RWPE2 (cell line): ENCODE results near the gene ATP2C1.

ENCODE experiments used
- ATAC-seq: fragments of 200-7000 bp; cut with Tn5 transposase; 3 replicates; pipeline ENCODE4 v1.9.1; 2021; ENCODE audit warnings: low read depth
- DNase-seq: peaks from one replicate; pipeline ENCODE4 v3.0.0-alpha.2; 2020; ENCODE audit warnings: low spot score
- H3K27ac ChIP-seq: fragments of 450-650 bp; 2 replicates; pipeline ENCODE4 v1.5.1; 2017; ENCODE audit warnings: mild to moderate bottlenecking; ENCODE audit not compliant: poor library complexity, severe bottlenecking
- H3K27me3 ChIP-seq: fragments of 250-450 bp; sonication (Bioruptor Pico); 2 replicates; pipeline ENCODE4 v1.5.1; 2021; ENCODE audit warnings: mild to moderate bottlenecking, moderate library complexity; ENCODE audit not compliant: insufficient read depth, poor library complexity, severe bottlenecking
- H3K36me3 ChIP-seq: fragments of 250-450 bp; sonication (Bioruptor Pico); 2 replicates; pipeline ENCODE4 v1.5.1; 2020; ENCODE audit warnings: low read depth, mild to moderate bottlenecking, moderate library complexity
- H3K4me1 ChIP-seq: fragments of 250-450 bp; sonication (Bioruptor Pico); 2 replicates; pipeline ENCODE4 v1.5.1; 2021; ENCODE audit warnings: mild to moderate bottlenecking, moderate library complexity; ENCODE audit not compliant: insufficient read depth, poor library complexity, severe bottlenecking
- H3K4me3 ChIP-seq: fragments of 250-450 bp; sonication (Bioruptor Pico); 2 replicates; pipeline ENCODE4 v1.5.1; 2021; ENCODE audit warnings: mild to moderate bottlenecking, moderate library complexity; ENCODE audit not compliant: severe bottlenecking
- H3K9me3 ChIP-seq: fragments of 250-450 bp; sonication (Bioruptor Pico); 2 replicates; pipeline ENCODE4 v1.5.1; 2021; ENCODE audit warnings: mild to moderate bottlenecking, moderate library complexity; ENCODE audit not compliant: severe bottlenecking
- TF ChIP-seq, protein P1 (sequence below): fragments of 450-650 bp; IDR thresholded peaks from one replicate; pipeline ENCODE4 v1.5.1; 2017; ENCODE audit warnings: mild to moderate bottlenecking, moderate library complexity; ENCODE audit not compliant: poor library complexity, severe bottlenecking

The ATP2C1 gene

DNA sequence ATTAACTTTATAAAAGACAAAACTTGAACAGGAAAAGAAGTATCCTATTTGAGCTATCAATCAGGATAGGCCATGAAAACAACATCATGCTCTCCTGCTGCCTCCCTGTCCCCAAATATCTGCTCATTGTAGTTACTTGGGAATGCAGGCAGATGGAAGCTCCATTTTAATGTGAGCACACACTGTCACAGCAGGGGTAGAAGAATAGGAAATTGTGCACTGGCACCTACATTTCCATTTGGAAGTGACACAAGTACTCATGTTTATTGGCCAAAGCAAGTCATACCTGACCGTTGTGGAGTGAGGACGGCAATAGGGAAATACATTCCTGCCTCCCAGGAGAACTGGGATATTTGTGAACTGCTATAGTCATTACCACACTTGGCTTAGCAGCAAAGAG is 80.3 kb downstream of the ATP2C1 start:
- Histone ChIP-seq H3K9me3 (no peaks in the 10 kb centered on the region), H3K36me3 (peaks cover 31% of the 10 kb centered on the region), H3K4me3 (no peak overlapping the region), H3K27me3 (no peaks in the 10 kb centered on the region), H3K27ac (peak overlapping the region; percentile 34), H3K4me1 (peaks cover 14% of the 10 kb centered on the region)
- DNase-seq (no peak), ATAC-seq (no peak)
- TF ChIP-seq, protein P1, sequence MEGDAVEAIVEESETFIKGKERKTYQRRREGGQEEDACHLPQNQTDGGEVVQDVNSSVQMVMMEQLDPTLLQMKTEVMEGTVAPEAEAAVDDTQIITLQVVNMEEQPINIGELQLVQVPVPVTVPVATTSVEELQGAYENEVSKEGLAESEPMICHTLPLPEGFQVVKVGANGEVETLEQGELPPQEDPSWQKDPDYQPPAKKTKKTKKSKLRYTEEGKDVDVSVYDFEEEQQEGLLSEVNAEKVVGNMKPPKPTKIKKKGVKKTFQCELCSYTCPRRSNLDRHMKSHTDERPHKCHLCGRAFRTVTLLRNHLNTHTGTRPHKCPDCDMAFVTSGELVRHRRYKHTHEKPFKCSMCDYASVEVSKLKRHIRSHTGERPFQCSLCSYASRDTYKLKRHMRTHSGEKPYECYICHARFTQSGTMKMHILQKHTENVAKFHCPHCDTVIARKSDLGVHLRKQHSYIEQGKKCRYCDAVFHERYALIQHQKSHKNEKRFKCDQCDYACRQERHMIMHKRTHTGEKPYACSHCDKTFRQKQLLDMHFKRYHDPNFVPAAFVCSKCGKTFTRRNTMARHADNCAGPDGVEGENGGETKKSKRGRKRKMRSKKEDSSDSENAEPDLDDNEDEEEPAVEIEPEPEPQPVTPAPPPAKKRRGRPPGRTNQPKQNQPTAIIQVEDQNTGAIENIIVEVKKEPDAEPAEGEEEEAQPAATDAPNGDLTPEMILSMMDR, result no peak

DNA sequence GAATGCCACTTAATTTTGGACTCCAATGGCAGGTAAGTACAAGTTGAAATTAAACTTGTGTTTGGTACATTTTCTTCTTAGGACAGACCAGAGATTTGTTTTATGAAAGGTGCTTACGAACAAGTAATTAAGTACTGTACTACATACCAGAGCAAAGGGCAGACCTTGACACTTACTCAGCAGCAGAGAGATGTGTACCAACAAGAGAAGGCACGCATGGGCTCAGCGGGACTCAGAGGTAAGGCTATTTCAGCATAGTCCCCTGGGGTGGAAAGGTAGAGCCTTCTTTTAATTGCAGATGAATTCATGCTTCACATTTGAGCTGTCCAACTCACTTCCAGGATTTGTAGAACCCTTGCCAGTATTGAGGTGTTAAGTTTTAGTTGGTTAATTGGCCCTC is 81.4 kb downstream of the ATP2C1 start:
- H3K27me3 ChIP-seq, result no peaks in the 10 kb centered on the region
- peak overlapping the region; percentile 34 for H3K27ac ChIP-seq
- H3K9me3 ChIP-seq, result no peaks in the 10 kb centered on the region
- TF ChIP-seq, protein P1, result no peak
- DNase-seq (peak; percentile 56), ATAC-seq (peak; percentile 95)
- peaks cover 32% of the 10 kb centered on the region for H3K36me3 ChIP-seq
- no peak overlapping the region for H3K4me3 ChIP-seq
- H3K4me1 ChIP-seq, result peaks cover 14% of the 10 kb centered on the region

DNA sequence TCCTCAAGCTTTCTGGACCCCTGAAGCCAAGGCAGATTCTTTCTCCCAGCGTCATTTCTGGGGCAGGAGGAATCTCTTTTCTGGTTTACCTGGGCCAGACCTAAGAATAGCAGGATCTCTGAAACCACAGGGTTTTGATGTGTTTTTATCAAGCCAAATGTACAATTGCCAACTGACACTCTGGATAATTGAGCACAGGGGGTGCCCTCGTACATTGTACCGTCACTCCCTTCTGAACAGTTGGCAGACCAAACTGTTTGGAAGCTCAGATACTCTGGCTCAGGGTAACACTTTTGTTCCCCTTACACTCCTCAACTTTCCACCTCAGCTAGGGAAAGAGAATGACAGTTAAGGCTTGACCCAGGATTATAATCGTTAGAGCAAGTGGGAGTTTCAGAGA is 82.8 kb downstream of the ATP2C1 start:
- Histone ChIP-seq H3K4me3 (no peak overlapping the region), H3K4me1 (peaks cover 14% of the 10 kb centered on the region), H3K27ac (no peak overlapping the region), H3K27me3 (no peaks in the 10 kb centered on the region), H3K9me3 (no peaks in the 10 kb centered on the region), H3K36me3 (peaks cover 40% of the 10 kb centered on the region)
- TF ChIP-seq, protein P1, result no peak
- DNase-seq (no peak), ATAC-seq (no peak)

DNA sequence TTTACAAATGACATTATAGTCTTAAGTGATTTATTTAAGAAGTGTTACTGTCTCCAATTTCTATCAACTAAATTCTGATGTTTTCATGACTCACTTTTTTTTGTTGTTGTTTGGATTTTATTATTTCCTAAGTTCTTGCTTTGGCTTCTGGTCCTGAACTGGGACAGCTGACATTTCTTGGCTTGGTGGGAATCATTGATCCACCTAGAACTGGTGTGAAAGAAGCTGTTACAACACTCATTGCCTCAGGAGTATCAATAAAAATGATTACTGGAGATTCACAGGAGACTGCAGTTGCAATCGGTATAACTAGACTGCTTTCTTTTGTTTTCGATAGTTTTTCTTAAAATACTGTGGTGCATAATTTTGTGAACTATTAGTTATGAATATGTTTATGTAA is 85.2 kb downstream of the ATP2C1 start:
- H3K27ac ChIP-seq, result no peak overlapping the region
- H3K4me1 ChIP-seq, result peaks cover 14% of the 10 kb centered on the region
- no peaks in the 10 kb centered on the region for H3K9me3 ChIP-seq
- H3K4me3 ChIP-seq, result no peak overlapping the region
- no peak for ATAC-seq
- TF ChIP-seq, protein P1, result no peak
- DNase-seq, result no peak
- H3K36me3 ChIP-seq, result peaks cover 59% of the 10 kb centered on the region
- no peaks in the 10 kb centered on the region for H3K27me3 ChIP-seq

DNA sequence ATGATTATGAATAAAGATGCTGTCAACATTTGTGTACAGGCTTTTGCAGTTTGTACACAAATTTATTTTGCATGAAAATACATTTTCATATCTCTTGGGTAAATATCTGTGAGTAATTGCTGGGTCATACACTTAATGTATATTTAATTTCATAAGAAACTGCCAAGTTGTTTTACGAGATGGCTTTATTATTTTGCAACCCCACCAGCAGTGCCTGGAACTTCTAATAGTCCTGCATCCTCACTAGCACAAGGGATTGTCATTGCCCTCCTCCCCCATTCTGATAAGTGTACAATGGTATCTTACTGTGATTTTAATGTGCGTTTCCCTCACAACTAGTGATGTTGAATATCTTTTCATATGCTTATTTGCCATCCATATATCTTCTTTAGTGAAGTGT is 87.6 kb downstream of the ATP2C1 start:
- Histone ChIP-seq H3K27me3 (no peaks in the 10 kb centered on the region), H3K9me3 (no peaks in the 10 kb centered on the region), H3K27ac (no peak overlapping the region), H3K4me3 (no peak overlapping the region), H3K36me3 (peaks cover 59% of the 10 kb centered on the region), H3K4me1 (no peaks in the 10 kb centered on the region)
- DNase-seq (no peak), ATAC-seq (no peak)
- TF ChIP-seq, protein P1, result no peak
